Activated effector memory CD4-positive, alpha-beta T cell treated with anti-CD3 and anti-CD28 coated beads, Interleukin-2, amount 50 U/mL, for 16 hours (primary cell): ENCODE results near the gene CRTC1.
"Not testable (repeated sequence)": the region's sequence is repeated elsewhere in the genome, so short reads cannot be mapped to it uniquely, and the experiment has no call there.

ENCODE experiments used
- DNase-seq: peaks from one replicate; pipeline ENCODE4 v3.0.0-alpha.2; 2020

CRTC1 gene

DNA sequence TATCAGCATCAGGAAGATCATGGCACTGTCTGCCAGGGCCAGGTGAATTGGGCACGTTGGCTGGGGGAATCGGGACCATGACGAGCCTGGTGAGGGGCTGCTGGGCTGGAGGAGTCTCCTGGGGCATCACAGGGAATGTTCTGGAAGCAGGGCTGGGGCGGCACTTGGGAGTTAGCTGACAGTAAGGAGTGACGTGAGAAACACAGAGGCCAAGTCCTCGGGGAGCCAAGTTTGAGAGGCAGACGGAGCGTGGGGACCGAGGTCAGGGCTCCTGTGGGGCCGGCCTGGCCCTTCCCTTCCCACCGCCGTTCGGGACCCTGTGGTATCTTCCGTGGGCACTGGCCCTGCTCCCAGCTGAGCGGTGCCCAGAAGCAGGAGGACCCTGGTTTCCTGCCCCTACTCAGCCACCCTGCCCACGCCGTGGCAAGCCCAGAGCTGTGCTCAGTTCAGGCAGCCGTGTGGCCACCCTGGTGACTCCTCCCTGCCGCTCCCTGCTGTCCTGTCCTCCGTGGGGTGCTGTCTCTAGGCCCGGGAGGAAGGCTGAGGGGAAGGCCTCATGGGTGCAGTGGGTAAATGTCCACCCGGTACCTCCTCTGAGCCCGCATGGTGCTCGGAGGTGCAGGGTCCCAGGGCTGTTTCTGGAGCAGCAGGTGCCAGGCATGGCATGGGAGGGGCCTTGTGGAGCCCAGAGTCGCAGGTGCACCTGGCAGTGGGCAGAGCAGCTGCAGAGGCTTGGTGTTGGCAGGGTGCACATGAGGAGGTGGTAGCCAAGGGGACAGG, 25.2 kb downstream of the CRTC1 start:
- no peak for DNase-seq

DNA sequence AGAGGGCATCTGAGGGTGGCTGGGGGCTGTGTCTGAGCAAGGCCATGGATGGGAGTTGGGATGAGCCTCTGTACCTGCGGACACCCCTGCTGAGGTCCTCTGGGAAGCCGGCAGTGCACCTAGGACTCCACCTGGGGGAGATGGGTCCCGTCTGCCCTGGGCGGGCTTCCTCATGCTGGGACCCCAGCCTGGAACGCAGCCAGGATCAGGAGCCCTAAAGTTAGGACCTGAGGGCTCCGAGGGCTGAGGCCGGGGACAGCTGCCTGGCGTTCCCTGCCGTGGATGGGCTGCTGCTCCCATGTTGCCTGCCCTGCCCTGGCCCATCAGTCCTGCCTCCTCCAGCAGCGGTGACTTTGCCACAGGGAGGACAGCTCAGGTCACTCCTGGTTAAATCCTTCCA, 26.1 kb downstream of the CRTC1 start:
- no peak for DNase-seq

DNA sequence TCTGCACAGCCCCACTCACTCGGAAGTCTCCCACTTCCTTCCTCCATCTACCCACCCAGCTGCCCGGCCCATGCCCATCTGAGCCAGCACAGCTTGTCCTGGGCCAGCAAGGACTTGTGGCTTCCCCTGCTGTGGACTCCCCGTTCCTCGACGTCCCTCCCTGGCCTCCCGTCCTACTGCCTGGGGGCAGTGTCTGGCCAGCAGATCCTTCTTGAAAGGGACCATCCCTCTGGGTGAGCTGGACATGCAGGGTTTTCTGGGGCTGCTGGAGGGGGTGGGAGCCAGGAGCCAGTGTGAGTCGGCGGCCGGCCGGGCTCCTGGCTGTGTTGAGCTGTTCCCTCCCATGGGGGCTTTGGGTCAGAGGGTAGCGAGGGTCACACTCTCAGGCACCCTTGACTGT, 26.7 kb downstream of the CRTC1 start:
- no peak for DNase-seq

DNA sequence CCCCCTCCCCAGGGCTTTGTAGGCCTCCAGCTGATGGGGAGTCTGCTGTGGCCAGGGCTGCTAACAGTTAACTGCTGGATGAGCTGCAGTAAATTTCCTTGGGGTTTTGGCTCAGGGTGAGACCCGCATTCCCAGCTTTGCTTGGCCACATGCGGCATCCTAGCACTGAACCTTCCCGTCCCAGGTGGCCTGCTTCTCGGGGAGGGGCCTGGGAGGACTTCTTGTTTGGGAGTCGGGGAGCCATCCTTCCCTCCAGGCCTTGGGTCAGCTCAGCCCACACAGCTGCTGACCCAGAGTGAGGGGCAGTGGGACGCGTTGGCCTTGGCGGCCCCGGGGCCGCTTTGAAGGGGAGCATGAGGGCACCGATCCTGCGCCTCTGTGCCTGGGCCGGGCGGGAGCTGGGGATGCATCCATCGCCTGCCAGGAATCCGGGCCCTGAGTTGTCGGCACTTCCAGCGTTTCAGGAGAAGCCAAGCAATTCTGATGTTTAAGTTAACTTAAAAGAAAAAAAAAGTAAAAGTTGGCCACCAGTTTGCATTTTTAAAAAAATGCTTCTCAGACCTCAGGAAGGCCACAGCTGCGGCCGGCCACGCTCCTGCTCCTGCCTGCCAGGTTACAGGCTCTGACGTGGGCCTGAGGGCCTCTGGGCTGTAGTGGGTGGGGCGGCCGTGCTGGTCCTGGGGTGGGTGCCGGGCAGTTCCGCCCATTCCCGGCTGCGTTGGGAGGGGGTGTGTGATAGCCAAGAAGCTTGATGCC, 27.7 kb downstream of the CRTC1 start:
- no peak for DNase-seq

DNA sequence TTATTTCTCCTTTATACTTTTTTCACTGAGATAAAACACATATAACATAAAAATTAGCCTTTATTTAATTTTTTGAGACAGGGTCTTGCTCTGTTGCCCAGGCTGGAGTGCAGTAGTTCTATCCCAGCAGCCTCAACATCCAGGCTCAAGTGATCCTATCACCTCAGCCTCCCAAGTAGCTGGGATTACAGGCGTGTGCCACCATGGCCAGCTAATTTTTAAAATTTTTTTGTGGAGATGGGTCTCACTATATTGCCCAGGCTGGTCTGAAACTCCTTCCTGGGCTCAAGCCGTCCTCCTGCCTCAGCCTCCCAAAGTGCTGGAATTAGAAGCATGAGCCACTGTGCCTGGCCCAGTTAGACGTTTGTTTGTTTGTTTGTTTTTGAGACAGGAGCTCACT, 28.4 kb downstream of the CRTC1 start:
- no peak for DNase-seq

DNA sequence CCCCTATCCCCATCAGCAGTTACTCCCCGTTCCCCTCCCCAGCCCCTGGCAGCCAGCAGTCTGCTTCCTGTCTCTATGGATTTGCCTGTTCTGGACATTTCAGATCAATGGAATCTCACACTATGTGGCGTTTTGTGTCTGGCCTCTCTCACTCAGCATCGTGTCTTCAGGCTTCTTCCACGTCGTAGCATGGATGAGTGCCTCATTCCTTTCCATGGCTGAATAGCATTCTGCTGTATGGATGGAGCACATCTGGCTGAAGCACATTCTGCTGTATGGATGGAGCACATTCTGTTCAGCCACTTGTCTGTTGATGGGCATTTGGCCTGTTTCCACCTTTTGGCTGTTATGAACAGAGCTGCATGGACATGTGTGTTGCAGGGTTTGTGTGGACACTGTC, 29.5 kb downstream of the CRTC1 start:
- DNase-seq: no peak

DNA sequence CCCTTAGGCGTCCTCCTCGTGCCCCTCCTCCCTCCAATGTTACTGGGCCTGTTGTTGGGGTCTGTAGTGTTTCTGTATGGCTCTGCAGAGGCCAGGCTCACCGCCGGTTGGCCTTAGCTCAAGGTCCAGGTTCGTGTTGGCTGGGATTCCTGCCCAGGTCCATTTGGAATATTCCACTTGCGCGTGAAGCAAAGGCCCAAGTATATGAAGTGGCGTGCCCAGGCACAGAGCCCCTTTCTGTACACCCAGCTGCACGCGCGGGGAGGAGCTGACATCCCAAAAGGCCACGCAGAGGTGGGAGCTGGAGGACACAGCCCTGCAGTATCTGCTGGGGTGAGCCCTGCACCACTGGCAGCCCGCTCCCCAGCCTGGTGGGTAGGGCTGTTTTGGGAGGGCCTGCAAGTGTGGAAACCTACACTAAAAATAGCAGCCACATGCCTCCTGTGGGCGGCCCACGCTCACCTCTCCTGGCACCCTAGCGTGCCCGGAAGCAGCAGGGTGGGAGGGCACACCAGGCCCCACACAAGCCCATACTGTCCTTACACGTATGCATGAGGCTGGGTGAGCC, 30.2 kb downstream of the CRTC1 start:
- DNase-seq: no peak

DNA sequence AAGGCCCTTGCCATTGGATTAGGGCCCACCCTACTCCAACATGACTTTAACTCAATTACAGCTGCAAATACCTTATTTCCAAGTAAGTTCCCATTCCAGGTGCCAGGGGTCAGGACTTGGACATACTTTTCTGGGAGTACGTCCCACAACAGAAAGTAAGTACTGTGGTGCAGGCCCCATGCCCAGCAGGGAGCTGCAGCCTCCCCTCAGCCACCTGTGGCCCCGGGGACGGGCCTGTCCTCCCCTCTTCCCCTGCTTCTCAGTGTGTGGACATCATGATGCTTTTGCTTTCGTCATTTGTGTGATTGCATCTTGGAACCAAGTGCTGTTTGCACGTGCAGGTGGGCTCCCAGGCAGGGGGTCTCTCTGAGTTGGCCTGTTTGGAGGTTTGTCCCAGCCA, 31.9 kb downstream of the CRTC1 start:
- DNase-seq: no peak

DNA sequence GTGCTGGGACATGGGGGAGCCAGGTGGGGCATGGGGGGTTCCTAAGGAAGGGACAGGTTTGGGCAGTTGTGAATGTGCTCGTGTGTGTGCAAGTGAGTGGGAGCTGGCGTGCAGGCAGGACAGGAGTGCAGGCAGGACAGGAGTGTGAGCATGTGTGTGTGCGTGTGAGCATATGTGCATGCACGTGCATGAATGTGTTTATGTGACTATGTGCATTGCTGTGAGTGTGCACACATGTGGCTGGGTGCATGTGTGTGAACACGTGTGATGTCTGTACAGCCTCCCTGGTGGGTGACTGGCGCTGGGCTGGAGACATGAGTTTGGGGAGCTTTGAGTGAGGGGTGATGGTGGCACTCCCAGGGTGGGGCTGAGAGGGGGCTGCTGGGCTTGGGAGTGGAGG, 33.4 kb downstream of the CRTC1 start:
- no peak for DNase-seq

DNA sequence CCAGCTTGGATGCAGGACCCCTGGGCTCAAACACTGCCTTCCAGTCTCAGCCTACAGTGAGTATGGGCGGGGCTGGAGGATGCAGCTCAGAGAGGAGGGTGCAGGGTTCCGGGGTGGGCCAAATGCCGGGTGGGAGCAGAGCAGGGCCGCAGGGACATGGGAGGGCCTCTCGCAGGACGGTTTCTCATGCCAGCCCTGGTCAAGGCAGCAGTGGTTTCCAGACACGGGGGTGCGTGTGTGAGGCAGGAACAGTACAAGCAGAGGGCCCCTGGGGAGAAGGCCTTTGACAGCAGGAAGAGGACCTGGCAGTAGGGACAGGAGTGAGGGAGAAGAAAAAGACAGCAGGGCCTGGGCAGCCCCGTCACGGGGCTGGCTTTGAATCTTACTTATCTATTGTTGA, 34.1 kb downstream of the CRTC1 start:
- DNase-seq: no peak

DNA sequence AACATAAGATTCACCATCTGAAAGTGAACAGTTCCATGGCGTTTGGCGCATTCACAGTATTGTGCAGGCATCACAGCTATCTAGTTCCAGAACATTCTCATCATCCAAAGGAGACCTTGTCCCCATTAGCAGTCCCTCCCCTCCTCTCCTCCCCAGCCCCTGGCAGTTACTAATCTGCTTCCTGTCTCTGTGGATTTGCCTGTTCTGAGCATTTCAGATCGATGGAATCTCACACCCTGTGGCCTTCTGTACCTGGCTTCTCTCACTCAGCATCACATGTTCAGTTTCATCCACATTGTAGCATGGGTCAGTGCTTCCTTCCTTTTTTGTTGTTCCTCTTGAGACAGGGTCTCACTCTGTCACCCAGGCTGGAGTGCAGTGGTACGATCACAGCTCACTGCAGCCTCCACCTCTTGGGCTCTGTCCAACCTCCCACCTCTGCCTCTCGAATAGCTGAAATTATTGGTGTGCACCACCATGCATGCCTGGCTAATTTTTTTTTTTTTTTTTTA, 34.6 kb downstream of the CRTC1 start:
- DNase-seq: no peak

DNA sequence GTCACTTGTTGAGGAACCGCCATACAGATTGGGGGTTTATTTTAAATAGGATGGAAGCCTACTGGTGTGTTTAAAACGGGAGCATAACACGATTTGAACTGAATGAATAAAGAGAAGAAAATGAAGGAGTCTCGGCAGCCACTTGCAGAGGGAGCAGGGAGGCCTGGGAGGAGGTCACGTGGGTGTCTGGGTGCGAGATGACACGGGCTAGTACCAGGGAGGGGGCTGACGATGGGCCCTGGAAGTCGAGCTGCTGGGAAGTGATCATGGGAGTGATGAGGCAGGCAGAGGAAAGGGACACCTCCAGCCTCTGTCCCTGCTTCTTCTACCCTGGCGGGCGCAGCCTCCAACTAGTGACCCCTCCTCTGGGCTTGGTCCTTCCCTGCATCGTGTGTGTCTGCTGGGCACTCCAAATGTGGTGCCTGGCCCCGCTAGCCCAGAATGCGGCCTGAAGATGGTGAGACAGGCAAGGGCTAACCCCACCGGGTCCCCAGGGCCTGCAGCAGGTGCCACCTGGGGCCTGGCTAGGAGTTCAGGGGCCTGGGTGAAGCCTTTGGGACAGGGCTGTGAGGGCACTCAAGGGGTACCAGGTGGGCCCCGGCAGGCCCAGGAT, 35.5 kb downstream of the CRTC1 start:
- DNase-seq: no peak

DNA sequence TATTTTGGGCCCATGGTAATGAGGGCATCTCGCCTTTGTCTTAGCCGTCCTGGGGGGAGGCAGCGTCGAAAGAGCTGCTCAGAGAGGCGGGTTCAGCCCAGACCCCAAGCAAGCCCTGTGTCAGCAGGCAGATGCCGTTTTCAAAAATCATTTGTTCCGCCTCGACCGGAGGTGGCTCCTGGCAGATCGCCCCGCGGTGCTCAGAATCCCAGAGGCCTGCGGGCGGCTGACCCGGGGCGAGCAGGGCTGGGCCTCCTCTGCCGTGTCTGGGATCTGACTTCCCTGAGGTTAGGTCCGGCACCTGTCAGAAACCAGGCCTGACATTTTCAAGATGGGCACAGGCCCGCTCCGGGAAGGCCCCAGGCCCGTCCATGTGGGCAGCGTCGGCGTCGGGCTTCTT, 36.1 kb downstream of the CRTC1 start:
- no peak for DNase-seq

DNA sequence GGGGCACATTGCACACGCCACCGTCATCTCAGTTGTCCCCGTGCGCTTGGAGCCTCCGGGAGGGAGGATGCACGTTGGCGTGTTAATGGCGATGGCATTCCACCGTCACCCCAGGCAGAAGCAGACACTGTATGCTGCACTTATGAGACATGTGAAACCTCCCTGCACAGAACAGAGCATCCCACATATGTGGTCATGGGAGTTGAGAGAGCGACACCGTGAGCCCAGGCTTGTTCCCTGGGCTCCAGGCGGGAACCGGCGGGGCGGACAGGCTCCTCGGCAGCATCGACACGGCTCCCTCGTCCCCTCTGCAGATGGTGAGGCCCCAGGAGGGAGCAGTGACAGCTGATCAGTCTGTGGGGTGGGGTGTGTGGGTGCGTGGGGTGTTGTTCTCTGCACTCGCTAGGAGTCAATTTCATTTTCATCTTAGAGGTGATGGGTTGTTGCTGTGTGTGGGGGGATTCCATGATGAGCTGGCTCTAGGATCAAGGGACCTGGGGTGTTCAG, 40.4 kb downstream of the CRTC1 start:
- DNase-seq: no peak

DNA sequence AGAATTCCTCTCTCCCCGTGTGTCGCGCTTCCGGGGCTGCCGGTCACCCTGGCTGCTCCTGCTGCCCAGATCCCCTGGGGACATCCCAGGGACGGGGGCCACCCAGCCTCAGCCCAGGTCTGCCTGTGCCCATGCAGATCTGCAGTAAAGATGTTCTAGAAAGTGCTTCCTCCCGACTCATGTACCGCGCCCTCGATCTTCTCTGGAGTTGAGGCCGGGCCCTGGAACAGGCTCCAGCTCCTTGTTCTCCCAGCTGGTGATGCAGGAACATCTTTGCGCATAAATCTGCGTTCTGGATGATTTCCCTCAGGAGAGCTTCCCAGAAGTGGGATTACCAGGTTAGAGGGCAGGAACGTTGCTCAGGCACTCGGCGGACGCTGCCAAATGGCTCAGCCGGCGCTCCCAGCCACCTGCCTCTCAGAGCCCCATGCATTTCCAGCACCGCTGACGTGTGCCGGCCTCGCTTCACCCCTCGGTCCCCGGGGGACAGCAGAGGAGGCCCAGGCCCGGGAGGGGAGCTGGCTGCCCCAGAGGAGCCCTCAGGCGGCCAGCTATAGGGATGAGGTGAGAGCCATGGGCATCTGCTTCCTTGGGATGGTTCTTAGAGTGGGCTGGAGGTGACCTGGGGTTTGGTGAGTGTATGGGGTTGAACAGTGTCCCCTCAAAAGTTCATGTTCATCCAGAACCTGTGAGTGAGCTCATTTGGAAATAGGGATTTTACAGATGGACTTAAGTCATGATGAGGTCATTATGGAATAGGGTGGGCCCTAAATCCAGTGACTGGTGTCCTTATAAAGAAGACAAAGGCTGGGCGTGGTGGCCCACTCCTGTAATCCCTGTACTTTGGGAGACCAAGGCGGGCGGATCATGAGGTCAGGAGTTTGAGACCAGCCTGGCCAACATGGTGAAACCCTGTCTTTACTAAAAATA, 42.6 kb downstream of the CRTC1 start:
- no peak for DNase-seq

DNA sequence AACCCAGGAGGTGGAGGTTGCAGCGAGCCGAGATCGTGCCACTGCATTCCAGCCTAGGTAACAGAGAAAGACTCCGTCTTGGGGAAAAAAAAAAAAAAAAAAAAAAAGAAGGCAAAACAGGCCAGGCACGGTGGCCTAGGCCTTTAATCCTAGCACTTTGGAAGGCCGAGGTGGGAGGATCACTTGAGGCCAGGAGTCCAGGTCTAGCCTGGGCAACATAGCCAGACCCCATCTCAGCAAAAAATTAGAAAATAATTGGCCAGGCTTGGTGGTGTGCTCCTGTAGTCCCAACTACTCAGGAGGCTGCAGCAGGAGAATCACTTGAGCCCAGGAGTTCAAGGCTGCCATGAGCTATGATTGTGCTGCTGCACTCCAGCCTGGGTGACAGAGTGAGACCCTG, 43.4 kb downstream of the CRTC1 start:
- no peak for DNase-seq

DNA sequence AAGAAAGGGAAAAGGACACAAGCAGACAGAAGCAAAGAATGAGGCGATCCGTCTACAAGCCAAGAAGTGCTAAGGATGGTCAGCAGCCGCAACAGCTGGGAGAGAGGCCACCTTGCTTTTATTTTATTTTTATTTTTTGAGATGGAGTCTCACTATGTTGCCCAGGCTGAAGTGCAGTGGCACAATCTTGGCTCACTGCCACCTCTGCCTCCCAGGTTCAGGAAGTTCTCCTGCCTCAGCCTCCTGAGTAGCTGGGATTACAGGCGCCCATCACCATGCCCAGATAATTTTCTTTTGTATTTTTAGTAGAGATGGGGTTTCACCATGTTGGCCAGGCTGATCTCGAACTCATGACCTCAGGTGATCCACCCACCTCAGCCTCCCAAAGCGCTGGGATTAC, 44.1 kb downstream of the CRTC1 start:
- DNase-seq: not testable (repeated sequence)

DNA sequence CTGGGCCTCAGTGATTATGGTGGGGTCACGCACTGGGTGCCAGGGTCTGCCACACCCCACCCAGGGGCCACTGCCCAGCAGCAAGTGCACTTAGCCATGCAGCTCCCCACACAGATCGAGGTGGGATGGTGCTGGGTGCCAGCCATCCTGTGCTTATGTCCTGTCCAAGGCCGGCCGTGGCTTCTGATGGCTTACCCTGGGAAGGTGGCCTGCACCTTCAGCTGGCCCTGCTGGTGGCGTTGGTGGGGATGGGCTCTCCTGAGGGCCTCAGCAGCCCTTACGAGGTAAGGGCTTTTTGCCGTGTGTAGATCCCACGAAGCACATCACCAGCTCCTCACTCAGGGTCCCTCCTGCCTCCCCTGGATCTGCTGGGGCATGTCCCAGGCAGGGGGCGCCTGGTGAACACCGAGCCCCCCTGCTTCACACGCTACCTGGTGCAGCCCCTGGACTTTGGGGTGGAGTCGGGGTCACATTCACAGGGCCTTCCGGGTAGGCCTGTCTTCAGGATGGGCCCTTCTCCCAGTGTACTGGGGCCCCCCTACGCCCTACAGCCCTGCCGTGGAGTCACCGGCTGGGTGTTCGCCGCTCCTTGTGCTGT, 46.6 kb downstream of the CRTC1 start:
- no peak for DNase-seq

DNA sequence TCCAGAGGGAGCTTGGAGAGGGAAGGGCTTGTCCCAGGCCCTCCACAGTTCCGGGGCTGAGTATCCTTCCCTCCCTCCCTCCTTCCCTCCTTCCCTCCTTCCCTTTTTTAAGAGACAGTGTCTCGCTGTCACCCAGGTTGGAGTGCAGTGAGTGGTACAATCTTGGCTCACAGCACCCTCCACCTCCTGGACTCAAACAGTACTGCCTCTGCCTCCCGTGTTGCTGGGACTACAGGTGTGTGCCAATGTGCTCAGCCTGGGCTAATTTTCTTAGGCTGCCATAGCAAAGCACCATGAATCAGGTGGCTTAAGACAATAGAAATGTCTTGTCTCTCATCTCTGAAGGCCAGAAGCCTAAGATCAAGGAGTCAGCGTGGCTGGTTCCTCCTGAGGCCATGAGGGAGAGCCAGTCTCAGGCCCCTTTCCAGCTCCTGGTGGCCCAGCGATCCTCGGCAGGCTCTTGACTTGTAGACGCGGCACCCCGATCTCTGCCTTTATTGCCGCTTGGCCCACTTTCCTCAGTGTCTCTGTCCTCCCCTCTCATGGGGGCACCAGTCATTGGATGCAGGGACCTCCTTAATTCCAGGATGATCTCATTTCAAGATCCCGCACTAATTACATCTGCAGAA, 47.5 kb downstream of the CRTC1 start:
- no peak for DNase-seq

DNA sequence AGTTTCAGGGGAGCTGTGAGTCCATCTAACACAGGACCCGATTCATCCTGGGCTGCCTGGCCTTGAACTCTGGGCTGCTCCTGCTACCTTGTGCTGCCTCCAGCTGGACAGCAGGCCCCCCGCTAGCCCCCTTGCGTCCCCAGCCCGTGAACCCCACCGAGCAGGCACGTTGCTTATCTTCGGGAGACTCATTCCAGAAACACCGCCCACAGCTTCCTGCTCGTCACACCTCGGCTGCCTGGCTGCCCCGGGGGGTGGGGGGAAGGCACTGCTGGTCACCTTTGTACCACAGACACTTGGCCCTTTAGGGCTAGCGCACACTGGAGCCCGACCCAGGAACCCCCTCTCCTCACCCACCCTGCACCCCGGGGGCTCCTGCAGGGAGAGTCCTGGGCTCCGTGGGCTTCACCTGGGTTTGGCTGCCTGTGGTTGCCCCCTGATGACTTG, 48.1 kb downstream of the CRTC1 start:
- DNase-seq: no peak

DNA sequence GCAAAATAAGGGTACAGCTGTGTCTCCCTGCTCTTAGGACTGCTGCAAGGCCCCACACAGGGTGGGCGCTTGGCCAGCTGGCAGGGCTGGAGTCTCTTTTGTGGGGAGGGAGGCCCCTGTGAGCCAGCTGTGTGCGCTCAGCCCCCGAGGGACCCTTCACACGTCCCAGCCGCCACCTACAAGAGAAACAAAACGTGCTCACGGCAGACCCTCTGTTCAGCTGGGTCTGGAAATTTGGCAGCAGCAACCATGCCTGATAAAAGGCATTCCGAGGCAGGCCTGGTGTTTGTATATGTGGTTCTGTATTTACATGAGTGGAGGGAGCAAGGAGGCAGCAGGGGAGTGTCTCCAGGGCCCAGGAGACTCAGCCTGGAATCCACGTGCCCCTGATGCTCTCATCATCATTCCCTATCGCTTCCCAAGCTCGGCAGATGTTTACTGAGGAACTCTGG, 49.7 kb downstream of the CRTC1 start:
- DNase-seq: no peak
